ENCODE measurements around the gene FAM20C. TPM values are rescaled to one million over a fixed set of nuclear protein-coding genes. Genes with fewer than 3 reads are reported as not detected.
A peak's percentile ranks its signal among the peaks of the same experiment; 100 is the strongest.
"Not testable (repeated sequence)": the region's sequence is repeated elsewhere in the genome, so short reads cannot be mapped to it uniquely, and the experiment has no call there.

The FAM20C gene
- total RNA-seq, 3 donors from 2014 or later, result 0.47 to 2.0 (median 1.7) TPM

DNA sequence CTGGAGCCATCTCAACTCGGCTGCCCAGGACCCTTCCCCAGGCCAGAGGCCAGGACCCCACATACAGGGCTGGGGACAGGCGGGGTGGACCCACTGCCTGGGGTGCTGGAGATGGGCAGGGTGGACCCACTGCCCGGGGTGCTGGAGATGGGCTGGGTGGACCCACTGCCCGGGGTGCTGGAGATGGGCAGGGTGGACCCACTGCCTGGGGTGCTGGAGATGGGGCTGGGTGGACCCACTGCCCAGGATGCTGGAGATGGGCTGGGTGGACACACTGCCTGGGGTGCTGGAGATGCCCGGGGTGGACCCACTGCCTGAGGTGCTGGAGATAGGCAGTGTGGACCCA, 65.2 kb downstream of the FAM20C start:
- Mint-ChIP-seq H3K36me3 (ENCODE audit: insufficient read depth) (no peaks in the 10 kb centered on the region), H3K4me3 (no peak overlapping the region), H3K4me1 (ENCODE audit: low read depth) (no peaks in the 10 kb centered on the region), H3K27me3 (ENCODE audit: low read depth) (no peaks in the 10 kb centered on the region), H3K9me3 (no peaks in the 10 kb centered on the region)
- no peak for ATAC-seq
- DNase-seq, result no peak

DNA sequence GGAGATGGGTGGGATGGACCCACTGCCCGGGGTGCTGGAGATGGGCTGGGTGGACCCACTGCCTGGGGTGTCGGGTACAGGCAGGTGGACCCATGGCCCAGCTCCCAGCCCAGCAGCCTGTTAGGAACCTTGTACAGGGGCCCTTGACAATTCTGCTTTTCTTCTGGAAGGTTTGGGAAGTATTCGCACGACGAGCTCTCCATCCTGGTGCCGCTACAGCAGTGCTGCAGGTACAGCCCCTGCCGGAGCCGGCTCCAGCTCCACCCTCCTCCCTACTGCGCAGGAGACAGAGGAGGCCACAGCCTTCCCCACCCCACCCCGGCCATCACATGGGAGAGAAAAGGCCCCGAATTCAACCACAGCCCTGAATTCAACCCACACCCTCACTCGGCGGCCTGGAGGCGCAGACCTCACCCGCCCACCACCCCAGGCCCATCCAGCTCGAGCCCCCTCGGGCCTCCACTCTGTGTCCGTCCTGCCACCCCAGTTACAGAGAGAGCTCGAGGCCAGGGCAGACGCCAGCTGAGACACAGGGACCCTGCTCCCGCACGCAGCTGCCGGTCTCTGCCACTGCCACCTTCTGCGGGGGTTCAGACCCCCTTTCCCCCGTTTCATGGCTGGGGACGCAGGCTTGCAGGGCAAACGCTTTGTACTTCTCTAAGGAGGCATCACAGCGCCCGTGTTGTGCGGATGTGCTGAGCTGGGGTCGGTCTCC, 66.3 kb downstream of the FAM20C start:
- no peak for DNase-seq
- ATAC-seq, result no peak
- H3K4me3 Mint-ChIP-seq, result no peak overlapping the region
- H3K27me3 Mint-ChIP-seq (ENCODE audit: low read depth), result no peaks in the 10 kb centered on the region
- no peaks in the 10 kb centered on the region for H3K4me1 Mint-ChIP-seq (ENCODE audit: low read depth)
- no peaks in the 10 kb centered on the region for H3K36me3 Mint-ChIP-seq (ENCODE audit: insufficient read depth)
- H3K9me3 Mint-ChIP-seq, result no peaks in the 10 kb centered on the region

DNA sequence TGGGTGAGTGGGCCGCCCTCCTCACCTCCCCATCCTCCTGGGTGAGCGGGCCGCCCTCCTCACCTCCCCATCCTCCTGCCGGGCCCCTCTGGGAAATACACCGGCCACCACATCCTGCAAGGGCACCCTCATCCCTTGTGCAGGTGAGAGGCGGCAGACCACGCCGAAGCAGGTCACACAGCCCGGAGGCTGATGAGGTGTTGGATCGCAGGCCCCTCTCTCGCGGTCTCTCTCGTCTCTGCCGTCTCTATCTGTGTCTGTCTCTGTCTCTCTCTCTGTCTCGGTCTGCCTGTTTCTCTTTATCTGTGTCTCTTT, 66.8 kb downstream of the FAM20C start:
- DNase-seq (no peak), ATAC-seq (no peak)
- no peaks in the 10 kb centered on the region for H3K9me3 Mint-ChIP-seq
- H3K27me3 Mint-ChIP-seq (ENCODE audit: low read depth), result no peaks in the 10 kb centered on the region
- no peak overlapping the region for H3K4me3 Mint-ChIP-seq
- H3K36me3 Mint-ChIP-seq (ENCODE audit: insufficient read depth), result no peaks in the 10 kb centered on the region
- H3K4me1 Mint-ChIP-seq (ENCODE audit: low read depth), result no peaks in the 10 kb centered on the region

DNA sequence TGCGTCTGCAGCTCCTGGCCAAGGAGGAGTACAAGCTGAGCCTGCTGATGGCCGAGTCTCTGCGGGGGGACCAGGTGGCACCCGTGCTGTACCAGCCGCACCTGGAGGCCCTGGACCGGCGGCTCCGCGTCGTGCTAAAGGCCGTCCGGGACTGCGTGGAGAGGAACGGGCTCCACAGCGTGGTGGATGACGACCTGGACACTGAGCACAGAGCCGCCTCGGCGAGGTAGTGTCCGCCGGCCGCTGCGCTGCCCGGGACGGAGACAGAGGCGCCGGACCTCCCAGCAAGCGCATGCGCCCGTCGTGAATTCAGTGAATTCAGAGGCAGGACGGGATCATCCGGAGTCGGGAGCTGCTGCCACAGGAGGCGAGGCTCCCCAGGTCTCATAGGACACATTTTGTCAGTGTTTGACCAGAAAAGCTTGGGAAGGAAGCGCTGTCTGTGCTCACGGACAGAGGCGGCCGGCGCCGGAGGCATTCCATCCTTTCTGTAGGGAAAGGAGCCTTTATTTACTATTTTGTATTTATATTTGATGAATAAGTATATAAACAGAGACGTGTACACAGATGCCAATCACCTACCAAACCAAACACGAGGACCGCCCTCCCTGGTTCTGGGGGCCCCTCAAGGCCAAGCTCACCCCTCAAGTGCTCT, 67.5 kb downstream of the FAM20C start:
- Mint-ChIP-seq H3K4me1 (ENCODE audit: low read depth) (no peaks in the 10 kb centered on the region), H3K27me3 (ENCODE audit: low read depth) (no peaks in the 10 kb centered on the region), H3K4me3 (no peak overlapping the region), H3K9me3 (no peaks in the 10 kb centered on the region), H3K36me3 (ENCODE audit: insufficient read depth) (no peaks in the 10 kb centered on the region)
- ATAC-seq (no peak), DNase-seq (no peak)

DNA sequence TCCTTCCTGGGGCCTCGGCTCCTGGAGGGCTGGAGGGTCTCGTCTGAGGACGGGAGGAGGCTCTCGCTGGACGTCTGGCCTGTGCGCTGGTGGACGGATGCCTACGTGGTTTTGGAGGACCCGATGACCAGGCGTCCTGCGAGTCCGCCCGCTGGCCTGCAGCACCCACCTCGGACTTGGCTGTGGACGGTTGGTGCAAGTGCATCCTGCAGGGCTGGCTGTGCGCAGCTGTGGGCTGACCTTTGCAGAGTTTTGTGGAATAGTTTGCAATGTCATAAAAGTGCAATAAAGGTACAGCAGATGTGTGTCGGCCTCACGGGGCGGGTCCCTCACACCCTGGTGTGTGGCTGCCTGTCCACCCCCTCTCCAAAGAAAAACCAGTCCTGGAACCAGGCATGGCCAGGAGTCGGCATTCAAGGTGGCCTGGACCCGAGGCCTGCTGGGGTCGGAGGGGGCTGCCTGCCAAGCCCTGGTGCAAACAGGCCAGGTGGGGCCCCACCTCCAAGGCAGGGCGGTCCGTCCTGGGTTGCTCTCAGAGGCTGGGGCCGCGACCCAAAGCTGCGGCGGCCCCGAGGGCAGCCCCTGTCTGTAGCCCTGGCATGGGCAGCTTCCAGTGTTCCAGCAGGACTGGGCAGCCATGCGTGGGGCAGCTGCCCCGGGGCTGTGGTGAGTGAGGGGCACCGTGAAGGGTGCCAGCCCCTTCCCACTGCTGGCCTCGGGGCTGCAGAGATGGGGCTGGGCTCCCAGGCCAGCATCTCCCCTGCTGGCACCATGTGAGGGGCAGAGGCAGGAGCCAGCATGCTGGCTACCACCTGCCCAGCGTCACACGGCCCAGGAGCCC, 68.3 kb downstream of the FAM20C start:
- no peak overlapping the region for H3K4me3 Mint-ChIP-seq
- H3K27me3 Mint-ChIP-seq (ENCODE audit: low read depth), result no peaks in the 10 kb centered on the region
- DNase-seq (no peak), ATAC-seq (no peak)
- no peaks in the 10 kb centered on the region for H3K36me3 Mint-ChIP-seq (ENCODE audit: insufficient read depth)
- no peaks in the 10 kb centered on the region for H3K4me1 Mint-ChIP-seq (ENCODE audit: low read depth)
- no peaks in the 10 kb centered on the region for H3K9me3 Mint-ChIP-seq

DNA sequence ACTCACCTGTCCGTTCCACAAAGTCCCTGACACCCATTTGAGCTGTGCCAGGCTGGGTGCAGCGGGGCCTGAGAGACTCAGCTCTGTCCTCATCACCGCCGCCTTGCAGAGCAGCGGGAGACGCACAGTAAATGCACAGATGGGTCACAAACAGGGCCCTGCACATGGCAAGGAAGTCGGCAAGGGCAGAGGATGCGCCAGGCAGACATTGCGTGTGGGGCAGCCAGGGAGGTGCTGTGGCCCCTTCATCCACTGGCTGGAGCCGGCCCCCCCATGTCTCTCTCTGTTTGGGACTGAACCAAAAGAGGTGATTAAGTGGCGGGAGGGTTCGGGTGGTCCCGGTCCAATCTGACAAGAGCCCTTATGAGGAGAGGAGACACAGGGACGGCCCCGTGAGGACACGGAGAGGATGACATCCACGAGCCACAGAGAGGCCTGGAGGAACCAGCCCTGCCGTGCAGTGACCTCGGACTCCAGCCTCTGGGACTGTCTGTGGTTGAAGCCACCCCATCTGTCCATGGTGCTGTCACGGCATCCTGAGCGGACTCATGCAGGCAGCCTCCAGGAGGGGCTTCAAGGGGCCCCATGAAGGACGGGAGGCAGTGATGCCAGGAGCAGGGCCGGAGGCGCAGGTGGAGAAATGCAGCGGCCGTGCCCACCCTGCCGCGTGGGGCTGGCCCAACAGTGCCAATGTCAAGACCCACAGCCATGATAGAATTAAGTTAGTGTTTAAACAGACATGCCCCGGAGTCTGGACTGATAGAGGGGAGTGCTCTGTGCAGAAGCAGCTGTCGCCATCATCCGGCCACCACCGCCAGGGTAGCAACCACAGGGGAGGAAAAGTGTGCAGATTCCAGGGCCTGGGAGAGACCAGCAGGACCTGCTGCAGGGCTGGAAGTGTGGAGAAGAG, 69.2 kb downstream of the FAM20C start:
- Mint-ChIP-seq H3K4me3 (no peak overlapping the region), H3K4me1 (ENCODE audit: low read depth) (no peaks in the 10 kb centered on the region), H3K27me3 (ENCODE audit: low read depth) (no peaks in the 10 kb centered on the region), H3K9me3 (no peaks in the 10 kb centered on the region), H3K36me3 (ENCODE audit: insufficient read depth) (no peaks in the 10 kb centered on the region)
- DNase-seq, result no peak
- no peak for ATAC-seq

DNA sequence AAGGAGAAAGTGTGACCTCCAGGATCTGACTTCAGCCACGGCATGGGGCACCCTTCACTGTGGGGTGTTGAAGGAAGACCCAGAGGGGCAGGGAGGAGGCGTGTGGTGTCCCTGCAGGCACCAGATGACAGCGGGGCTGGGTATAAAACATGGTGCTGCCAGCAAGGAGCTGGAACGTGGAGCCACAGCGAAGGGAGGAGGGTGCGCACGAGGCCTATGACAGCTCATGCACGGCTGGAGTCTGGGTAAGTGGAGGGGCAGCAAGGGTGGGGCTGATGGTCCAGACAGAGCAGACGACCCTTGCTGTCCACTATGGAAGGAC, 69.8 kb downstream of the FAM20C start:
- H3K27me3 Mint-ChIP-seq (ENCODE audit: low read depth), result no peaks in the 10 kb centered on the region
- H3K4me3 Mint-ChIP-seq, result peak overlapping the region; percentile 51
- H3K9me3 Mint-ChIP-seq, result no peaks in the 10 kb centered on the region
- H3K36me3 Mint-ChIP-seq (ENCODE audit: insufficient read depth), result no peaks in the 10 kb centered on the region
- no peaks in the 10 kb centered on the region for H3K4me1 Mint-ChIP-seq (ENCODE audit: low read depth)
- DNase-seq (no peak), ATAC-seq (no peak)

DNA sequence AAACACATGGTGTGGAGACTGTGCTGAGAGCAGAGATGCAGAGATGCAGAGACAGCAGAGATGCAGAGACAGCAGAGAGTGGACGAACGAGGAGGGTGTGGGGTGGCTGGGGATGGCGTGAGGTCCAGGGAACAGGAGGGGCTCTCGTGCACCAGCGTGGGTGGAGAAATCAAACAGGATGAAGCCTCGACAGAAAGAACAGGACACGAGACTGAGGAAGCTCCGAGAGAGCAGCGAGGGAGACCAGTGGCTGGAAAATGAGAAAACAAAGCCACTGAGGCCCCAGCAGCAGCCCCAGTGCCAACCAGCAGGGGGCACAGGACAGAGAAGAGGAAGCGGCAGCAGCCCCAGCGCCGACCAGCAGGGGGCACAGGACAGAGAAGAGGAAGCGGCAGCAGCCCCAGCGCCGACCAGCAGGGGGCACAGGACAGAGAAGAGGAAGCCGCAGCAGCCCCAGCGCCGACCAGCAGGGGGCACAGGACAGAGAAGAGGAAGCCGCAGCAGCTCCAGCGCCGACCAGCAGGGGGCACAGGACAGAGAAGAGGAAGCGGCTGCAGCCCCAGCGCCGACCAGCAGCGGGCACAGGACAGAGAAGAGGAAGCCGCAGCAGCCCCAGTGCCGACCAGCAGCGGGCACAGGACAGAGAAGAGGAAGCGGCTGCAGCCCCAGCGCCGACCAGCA, 70.4 kb downstream of the FAM20C start:
- DNase-seq, result peak; percentile 33
- not testable (repeated sequence) for H3K9me3 Mint-ChIP-seq; ATAC-seq; H3K4me1 Mint-ChIP-seq (ENCODE audit: low read depth); H3K36me3 Mint-ChIP-seq (ENCODE audit: insufficient read depth); H3K27me3 Mint-ChIP-seq (ENCODE audit: low read depth)
- peak overlapping the region; percentile 51 for H3K4me3 Mint-ChIP-seq

DNA sequence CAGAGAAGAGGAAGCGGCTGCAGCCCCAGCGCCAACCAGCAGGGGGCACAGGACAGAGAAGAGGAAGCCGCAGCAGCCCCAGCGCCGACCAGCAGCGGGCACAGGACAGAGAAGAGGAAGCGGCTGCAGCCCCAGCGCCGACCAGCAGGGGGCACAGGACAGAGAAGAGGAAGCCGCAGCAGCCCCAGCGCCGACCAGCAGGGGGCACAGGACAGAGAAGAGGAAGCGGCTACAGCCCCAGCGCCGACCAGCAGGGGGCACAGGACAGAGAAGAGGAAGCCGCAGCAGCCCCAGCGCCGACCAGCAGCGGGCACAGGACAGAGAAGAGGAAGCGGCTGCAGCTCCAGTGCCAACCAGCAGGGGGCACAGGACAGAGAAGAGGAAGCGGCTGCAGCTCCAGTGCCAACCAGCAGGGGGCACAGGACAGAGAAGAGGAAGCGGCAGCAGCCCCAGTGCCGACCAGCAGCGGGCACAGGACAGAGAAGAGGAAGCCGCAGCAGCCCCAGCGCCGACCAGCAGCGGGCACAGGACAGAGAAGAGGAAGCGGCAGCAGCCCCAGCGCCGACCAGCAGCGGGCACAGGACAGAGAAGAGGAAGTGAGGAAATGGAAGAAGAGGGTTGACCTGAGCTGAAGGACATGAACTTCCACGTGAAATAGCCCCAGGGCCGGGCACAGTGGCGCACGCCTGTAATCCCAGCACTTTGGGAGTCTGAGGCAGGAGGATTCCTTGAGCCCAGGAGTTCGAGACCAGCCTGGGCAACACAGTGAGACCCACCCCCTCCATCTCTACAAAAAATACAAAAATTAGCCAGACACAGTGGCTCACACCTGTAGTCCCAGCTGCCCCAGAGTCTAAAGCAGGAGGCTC, 71.3 kb downstream of the FAM20C start:
- H3K9me3 Mint-ChIP-seq; H3K4me3 Mint-ChIP-seq; H3K36me3 Mint-ChIP-seq (ENCODE audit: insufficient read depth); ATAC-seq; H3K4me1 Mint-ChIP-seq (ENCODE audit: low read depth); H3K27me3 Mint-ChIP-seq (ENCODE audit: low read depth): not testable (repeated sequence)
- peak; percentile 21 for DNase-seq

DNA sequence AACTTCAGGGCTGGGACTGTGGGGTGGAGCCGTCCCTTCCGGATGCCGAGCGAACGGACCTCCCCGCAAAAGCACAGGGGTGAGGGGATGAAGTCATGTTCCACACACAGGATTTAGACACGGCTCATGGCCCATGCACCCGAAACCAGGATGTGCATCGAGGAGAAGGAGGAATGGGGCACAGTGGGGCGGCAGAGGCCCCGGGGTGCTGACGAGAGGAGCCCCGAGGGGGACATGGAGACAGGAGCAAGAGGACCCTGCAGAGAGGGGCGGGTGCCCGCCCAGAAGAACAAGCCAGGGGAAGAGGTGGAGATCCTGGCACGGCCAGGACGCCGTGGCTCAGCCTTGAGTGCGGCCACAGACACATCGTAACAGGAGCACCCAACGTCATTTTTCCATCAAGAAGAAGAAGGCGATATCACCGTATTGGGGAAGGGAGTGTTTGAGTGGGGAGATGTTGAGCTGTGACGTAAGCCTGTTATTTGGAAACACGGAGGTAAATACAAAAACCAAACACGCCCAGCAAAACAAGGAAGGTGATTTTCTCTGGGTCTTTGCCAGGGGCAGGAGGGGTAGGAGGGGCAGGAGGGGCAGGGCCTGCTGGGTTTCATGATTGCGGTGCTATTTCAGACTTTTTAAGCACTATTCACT, 72.3 kb downstream of the FAM20C start:
- H3K4me3 Mint-ChIP-seq, result no peak overlapping the region
- ATAC-seq (no peak), DNase-seq (no peak)
- no peaks in the 10 kb centered on the region for H3K4me1 Mint-ChIP-seq (ENCODE audit: low read depth)
- H3K36me3 Mint-ChIP-seq (ENCODE audit: insufficient read depth), result no peaks in the 10 kb centered on the region
- no peaks in the 10 kb centered on the region for H3K27me3 Mint-ChIP-seq (ENCODE audit: low read depth)
- H3K9me3 Mint-ChIP-seq, result no peaks in the 10 kb centered on the region

DNA sequence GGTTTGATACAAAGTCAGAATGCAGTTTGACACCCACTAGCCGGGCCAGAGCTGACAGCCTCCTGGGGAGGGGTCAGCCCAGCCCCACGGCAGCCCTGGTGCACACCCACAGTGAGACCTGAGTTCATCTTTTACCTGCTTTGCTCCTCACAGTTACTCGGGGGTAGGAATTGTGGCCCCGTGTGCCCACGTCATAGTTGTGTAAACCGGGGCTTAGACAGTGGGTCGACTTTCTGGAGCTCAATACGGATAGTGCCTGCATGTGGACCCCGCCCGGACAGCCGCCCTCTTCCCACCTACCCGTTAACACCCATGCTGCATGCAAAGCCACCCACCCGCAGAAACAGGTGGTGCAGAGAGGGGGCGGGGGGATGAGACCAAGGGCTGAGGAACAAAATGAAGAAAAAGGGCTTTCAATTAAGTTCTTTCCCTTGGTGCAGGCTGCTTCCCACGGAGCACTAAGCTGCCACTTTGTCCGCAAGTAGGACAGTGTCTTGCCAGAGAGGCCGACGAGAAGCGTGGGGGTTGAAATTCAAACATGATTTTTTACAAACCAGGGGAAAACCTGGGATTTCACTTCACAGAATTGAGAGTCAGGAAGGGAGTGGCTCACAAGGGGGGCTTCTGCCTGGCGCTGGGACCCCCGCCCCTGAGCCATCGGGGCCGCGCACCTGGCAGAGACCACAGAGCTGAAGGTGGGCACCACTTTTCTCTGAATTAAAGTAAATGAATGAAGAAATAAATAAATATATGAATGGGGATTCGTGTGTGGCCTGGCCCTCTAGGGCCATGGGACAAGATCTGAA, 73.0 kb downstream of the FAM20C start:
- Mint-ChIP-seq H3K27me3 (ENCODE audit: low read depth) (no peaks in the 10 kb centered on the region), H3K36me3 (ENCODE audit: insufficient read depth) (no peaks in the 10 kb centered on the region), H3K4me1 (ENCODE audit: low read depth) (no peaks in the 10 kb centered on the region), H3K4me3 (no peak overlapping the region), H3K9me3 (no peaks in the 10 kb centered on the region)
- ATAC-seq (no peak), DNase-seq (no peak)
